ENCODE data around the gene GPS1. TPM values are rescaled to one million over a fixed set of nuclear protein-coding genes. Genes with fewer than 3 reads are reported as not detected.

The GPS1 gene
- polyA plus RNA-seq (ENCODE audit: insufficient read length in 10 of 10), result 10 to 100 TPM; 60.4 to 72.8 (median 66.1) TPM
- long read RNA-seq, donor 1, transcript GPS1-208 (13 exons, 1,874 nt), result major isoform, 15 of 24 reads
- long read RNA-seq, donor 1, partial matches to known transcripts, result 5 of 24 reads
- long read RNA-seq, donor 1, other reads (novel, unspliced or antisense), result 0 of 24 reads
- long read RNA-seq, donor 2, transcript GPS1-208 (13 exons, 1,874 nt), result major isoform, 8 of 17 reads
- long read RNA-seq, donor 2, partial matches to known transcripts, result 5 of 17 reads
- long read RNA-seq, donor 2, other reads (novel, unspliced or antisense), result 0 of 17 reads
- long read RNA-seq, donor 3, result 0 reads
- long read RNA-seq, donor 4, transcript GPS1-208 (13 exons, 1,874 nt), result major isoform, 7 of 26 reads
- long read RNA-seq, donor 4, partial matches to known transcripts, result 5 of 26 reads
- long read RNA-seq, donor 4, other reads (novel, unspliced or antisense), result 9 of 26 reads
- long read RNA-seq, donor 5, transcript GPS1-208 (13 exons, 1,874 nt), result major isoform, 16 of 53 reads
- long read RNA-seq, donor 5, partial matches to known transcripts, result 20 of 53 reads
- long read RNA-seq, donor 5, other reads (novel, unspliced or antisense), result 7 of 53 reads
- long read RNA-seq, donor 6, transcript GPS1-208 (13 exons, 1,874 nt), result major isoform, 17 of 31 reads
- long read RNA-seq, donor 6, partial matches to known transcripts, result 11 of 31 reads
- long read RNA-seq, donor 6, other reads (novel, unspliced or antisense), result 0 of 31 reads
- long read RNA-seq, donor 7, transcript GPS1-208 (13 exons, 1,874 nt), result major isoform, 11 of 26 reads
- long read RNA-seq, donor 7, partial matches to known transcripts, result 11 of 26 reads
- long read RNA-seq, donor 7, other reads (novel, unspliced or antisense), result 0 of 26 reads
- long read RNA-seq, donor 8, transcript GPS1-208 (13 exons, 1,874 nt), result major isoform, 6 of 21 reads
- long read RNA-seq, donor 8, partial matches to known transcripts, result 5 of 21 reads
- long read RNA-seq, donor 8, other reads (novel, unspliced or antisense), result 6 of 21 reads
- long read RNA-seq, donor 9, partial matches to known transcripts, result 0 of 1 reads
- long read RNA-seq, donor 9, other reads (novel, unspliced or antisense), result 0 of 1 reads

- DNase-seq, result peak; percentile 47 to 88 (median 77)
Observed at GRCh38 chr17:82051776-82052637, at the start of gene GPS1, which contains the start of gene RFNG. GPS1 (plus strand) TSS chr17:82051898; CDS start chr17:82051932, 34 bp downstream. RFNG (minus strand) TSS chr17:82051811; CDS start chr17:82051766, 45 bp downstream.

GRCh38 chr17:82003411-82004381, 48.0 kb upstream of the GPS1 start:
- peak; percentile 40 to 92 (median 65) for DNase-seq

DNA sequence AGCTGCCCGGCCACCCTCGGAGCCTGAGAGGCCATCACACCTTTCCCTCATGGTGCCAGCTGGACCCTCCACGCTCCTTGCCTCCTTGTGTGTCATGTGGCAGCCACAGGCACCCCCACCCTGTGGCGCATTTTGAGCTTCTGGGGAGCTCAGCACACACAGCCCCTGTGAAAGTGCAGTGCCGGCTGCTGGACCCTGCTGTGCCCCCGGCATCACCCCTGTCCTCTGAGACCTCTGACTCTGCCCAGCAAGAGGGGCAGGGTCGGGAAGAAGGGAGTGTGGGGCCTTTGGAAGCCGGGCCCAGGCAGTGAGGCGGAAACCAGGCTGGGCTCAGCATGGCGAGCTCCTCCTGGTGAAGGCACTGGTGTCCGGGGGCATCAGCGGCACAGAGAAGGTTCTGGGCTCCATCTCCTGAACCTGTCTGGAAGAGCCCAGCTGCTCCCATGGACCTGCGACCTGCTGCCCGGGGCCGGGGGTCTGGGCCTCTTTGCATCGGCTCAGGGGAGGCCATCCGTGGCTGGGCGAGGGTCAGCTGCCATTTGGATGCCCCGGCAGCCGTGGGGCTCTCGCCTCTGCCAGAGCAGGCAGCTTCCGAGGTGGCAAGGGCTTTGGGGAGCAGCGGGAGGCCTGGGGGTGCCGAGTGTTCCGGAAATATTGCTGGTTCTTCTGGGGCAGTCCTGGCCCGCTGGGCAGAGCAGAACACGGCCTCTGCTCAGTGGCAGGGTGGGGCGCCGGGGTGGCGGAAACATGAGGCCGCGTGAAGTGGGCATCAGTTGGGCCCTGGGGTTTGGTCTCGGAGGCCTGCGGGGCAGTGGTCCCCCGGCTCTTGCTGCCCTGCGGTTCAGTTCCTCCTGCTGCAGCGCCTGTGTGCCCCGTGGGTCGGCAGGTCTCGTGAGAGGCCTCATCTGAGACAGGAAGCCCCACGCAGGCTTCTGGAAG, 46.9 kb upstream of the GPS1 start:
- DNase-seq, result no peak

DNA sequence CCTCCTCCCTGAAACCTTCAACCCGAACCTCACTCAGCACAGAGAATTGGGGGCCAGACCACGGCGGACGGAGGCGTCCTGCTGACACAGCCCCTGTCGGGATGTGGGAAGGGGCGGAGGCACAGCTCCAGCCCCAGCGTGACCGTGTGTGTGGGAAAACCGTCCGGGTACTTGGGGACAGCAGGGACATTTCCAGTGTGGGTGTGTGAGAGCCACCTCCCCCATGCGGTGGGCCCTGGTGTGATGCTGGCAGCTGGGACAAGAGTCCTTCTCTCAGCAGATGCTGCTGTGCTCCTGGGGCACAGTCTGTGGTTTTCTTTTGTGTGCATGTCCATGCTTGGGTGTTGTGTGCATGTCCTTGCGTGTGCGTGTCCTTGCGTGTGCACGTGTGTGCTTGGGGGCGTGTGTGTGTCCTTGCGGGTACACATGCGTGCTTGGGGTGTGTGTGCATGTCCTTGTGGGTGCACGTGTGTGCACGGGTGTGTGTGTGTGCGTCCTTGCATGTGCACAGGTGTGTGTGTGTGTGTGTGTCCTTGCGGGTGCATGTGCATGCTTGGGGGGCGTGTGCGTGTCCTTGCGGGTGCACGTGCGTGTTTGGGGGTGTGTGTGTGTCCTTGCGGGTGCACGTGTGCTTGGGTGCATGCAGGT, 45.9 kb upstream of the GPS1 start:
- no peak for DNase-seq

- no peak for DNase-seq
Observed at GRCh38 chr17:82006468-82007227, 45.0 kb upstream of the GPS1 start.

GRCh38 chr17:82007228-82007494, 44.5 kb upstream of the GPS1 start:
- no peak for DNase-seq

DNA sequence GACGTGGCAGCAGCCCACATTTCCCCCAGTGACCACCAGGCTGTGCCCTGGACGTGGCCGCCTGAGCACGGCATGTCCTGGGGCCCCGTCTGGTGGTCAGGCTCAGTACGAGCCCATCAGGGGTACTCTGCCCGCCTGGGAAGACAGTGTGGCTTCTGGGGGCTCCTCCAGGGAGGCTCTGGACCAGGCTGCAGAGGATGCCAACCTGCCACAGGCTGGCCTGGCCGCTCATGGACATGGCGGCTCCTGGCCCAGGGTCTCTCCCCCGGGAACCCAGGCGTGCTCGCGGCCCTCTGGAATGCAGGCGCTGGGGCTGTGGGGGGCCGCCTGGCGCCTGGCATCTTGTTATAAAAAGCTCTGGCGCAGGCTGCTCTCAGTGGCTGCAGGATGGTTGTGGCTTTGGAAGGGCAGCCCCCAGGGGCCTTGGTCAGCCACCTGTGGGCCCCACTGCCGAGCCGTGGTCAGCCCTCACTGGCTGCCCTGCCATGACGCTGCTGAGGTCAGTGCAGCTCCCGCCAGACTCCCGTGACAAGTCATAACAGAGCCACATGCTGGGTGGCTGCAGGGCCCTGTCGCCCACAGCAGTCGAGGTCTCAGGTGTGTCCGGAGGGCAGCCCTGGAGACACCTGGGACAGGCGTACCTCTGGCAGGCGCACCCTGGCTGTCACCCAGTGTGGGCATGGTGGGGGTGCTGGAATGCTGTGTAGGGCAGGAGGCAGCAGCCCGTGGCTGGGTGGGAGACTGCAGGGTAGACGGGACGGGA, 44.0 kb upstream of the GPS1 start:
- DNase-seq, result no peak

DNA sequence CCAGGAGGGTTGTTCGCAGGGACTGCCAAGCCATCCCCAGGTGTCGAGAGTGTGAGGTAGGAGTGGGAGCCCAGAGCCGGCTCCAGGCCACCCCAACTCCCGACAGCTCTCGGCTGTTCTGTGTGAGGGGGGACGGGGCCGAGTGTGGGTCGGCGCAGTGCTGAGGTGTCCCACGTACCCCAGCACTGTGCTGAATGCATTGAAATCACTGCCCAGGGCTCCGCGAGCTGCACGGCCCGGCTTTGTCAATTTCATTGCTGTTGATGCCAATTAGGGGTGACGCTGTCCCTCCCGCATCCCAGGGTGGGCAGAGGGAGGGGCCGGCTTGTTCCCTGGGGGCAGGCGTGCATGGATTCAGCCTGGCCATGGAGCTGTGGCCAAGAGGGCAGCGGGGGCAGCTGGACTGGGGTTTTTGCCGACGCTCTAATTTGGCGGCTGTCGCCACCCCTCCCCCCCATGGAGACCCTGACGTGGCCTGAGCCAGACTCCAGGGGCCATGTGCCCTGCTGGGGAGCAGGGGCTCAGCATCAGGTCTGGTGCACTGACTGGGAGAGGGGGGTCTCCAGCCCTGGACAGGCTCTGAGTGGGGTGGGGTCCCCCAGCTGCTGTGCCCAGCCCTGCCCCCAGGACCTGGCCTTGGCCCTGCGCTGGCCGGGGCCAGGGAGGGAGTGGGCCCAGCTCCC, 43.3 kb upstream of the GPS1 start:
- DNase-seq, result no peak

DNA sequence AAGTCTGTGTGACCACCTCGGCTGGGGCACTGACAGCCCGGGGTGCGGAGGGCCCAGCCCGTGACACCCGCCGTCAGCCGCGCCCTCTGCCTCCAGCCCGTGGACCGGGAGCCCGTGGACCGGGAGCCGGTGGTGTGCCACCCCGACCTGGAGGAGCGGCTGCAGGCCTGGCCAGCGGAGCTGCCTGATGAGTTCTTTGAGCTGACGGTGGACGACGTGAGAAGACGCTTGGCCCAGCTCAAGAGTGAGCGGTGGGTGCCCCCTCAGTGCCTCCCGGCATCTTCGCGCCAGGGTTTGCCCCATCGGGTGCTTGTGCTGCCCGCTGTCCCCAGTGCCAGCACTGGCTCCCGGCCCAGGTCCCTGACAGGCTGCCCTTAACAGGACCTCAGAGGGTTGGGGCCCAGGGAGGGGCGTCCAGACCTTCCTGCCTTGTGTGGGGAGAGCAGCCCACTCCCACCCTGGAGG, 42.7 kb upstream of the GPS1 start:
- DNase-seq, result no peak

- no peak for DNase-seq
Observed at GRCh38 chr17:82009413-82009812, 42.3 kb upstream of the GPS1 start.

DNA sequence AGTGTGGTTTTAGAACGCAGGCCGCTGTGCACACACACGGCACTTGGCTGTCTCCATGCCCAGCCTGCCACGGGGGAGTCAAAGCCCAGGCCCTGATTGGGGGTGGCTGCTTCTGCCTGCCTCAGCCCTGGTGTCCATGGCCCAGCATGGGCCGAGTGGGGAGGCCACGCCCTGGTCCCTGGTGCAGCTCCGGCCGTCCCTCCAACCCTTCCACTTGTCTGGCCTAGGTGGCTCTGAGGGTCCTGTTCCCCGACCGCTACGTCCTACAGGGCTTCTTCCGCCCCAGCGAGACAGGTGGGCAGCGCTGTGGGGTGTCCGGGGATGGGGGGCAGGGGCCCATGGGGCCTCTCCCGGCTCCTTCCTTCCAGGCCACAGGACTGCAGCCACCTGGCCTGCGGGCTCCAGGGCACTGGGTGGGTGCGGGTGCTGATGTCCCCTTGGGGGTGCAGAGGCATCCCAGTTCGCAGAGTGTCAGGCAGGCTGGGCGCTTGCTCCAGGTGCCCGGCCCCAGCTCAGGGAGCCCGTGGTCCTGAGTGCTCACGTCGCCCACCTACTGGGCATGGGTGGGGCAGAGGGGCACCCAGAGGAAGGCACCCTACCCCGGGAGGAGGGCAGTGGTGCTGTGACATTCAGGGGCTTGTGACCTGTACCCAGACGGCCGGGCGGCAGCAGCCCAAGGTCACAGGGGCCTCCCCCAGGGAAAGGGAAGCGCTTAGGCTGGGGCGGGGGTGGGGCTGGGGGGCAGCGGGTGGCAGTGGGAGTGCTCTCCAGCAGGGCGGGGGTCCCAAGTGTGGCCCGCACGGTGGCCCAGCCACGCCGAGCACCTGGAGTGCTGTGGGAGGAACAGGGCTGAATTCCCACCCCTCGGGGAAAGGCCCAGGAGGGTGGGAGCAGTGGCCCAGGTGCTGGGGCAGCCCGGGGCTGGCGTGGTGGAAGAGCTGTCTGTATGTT, 40.8 kb upstream of the GPS1 start:
- no peak for DNase-seq

- no peak for DNase-seq
Observed at GRCh38 chr17:82011617-82012187, 40.0 kb upstream of the GPS1 start.

DNA sequence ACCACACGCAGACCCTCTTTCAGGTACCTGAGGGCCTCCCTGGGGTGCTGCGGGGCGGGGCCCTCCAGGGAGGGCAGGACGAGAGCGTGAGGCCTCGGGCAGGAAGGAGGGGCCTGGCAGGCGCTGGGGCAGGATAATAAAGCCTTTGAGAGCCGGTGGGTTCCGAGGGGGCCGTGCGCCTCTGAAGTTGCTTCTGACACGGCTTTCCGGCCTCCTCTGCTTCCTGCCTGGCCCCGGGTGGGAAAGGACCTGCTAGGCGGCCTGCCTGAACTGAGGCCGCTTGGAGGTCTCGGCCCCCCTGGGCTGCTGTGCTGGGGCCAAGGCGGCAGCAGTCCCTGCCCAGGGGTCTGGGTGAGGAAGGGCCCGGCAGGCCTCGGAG, 39.4 kb upstream of the GPS1 start:
- no peak for DNase-seq

DNA sequence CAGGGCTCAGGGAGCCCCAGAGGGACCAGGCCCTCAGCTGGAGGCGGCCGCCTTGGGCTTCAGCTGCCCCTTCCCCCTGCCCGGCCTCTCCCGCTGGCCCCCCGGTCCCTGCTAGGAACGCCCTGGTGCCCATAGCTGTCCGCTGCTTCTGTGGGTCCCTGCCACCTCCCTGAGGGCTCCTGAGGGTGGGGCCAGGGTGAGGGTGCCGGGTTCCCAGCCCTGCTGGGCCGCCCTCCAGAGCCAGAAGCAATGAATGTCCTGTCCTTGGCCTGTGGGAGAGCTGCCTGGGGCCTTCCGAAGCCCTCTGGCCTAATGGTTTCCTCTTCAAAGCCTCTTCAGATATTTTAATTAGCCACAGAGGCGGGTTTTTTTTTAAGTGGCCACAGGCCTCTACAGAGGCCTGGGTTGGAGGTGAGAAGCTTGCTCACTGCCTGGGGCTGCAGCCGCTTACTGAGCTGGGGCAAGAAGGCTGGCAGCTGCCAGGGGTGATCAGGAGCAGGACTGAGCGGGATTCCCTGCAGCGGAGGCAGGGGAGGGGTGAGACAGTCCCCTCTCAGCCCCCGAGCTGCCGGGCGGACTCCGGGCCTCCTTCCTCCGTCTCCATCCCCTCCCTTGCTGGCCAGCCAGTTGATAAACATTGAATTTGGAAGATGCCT, 38.9 kb upstream of the GPS1 start:
- DNase-seq, result no peak

Measured in muscle of back (tissue), 13 donors.